Body of pancreas (tissue), 4 donors: Measurements from ENCODE around the gene DNAH8. TPM values are rescaled to one million over a fixed set of nuclear protein-coding genes. Genes with fewer than 3 reads are reported as not detected.

Source experiments
- ATAC-seq: fragments of 150-250 bp; one replicate; pipeline ENCODE4 v1.9.1; 2016
- DNase-seq, 4 donors: peaks; one replicate each; pipeline ENCODE4 v3.0.0-alpha.2; 2019
- H3K27ac ChIP-seq, 4 donors: fragments of 200-600 bp; sonication (generic); 1 replicate in 3 of 4; 2 replicates in 1 of 4; pipeline versions ENCODE4 v1.5.1 to v1.6.1; 2016 to 2019; ENCODE audit warnings: mild to moderate bottlenecking in 1 of 4, mixed read lengths in 1 of 4, moderate library complexity in 1 of 4
- H3K27me3 ChIP-seq, 2 donors: fragments of 200-600 bp; sonication (generic); one replicate each; pipeline ENCODE4 v1.6.0; 2016; ENCODE audit warnings: mild to moderate bottlenecking in 1 of 2
- H3K36me3 ChIP-seq, 2 donors: fragments of 200-600 bp; sonication (generic); replicated peaks in 1 of 2; 2 replicates each; pipeline ENCODE4 v1.5.1; 2016; ENCODE audit warnings: low read depth in 2 of 2; ENCODE audit not compliant: insufficient read depth in 1 of 2
- H3K4me1 ChIP-seq: fragments of 200-600 bp; sonication (generic); one replicate; pipeline ENCODE4 v1.6.0; 2016
- H3K4me3 ChIP-seq, 2 donors: fragments of 200-600 bp; sonication (generic); 1 replicate in 1 of 2; 2 replicates in 1 of 2; pipeline ENCODE4 v1.5.1; 2016 to 2019
- H3K9me3 ChIP-seq, 3 donors: fragments of 200-600 bp; sonication (generic); 1 replicate in 2 of 3; 2 replicates in 1 of 3; pipeline ENCODE4 v1.5.1; 2016
- CTCF ChIP-seq, 7 experiments: fragments of 450-650 bp in 4 of 7; fragments of 200-600 bp in 3 of 7; sonication (generic) in 3 of 7; IDR thresholded peaks; one replicate each; pipeline ENCODE4 v1.5.1; 2016 to 2019; ENCODE audit warnings: antibody characterized with exemption in 7 of 7
- POLR2A ChIP-seq, 3 donors: fragments of 450-650 bp; IDR thresholded peaks; one replicate each; pipeline ENCODE4 v1.6.1; 2016; ENCODE audit warnings: antibody characterized with exemption in 3 of 3, mild to moderate bottlenecking in 2 of 3
- WGBS, 2 donors: methylation state at CpG; one replicate each; pipeline ENCODE4 v1.1.5; 2017; 5-methylcytosine and 5-hydroxymethylcytosine counted together
- intact Hi-C: fragments of 100-400 bp; cut with DNase I; formaldehyde crosslinking; loops from one replicate; pipeline ENCODE4 v1.15.1; 2023
- total RNA-seq, 2 donors: library from RNA; depleted of rRNA; stranded (reverse); fragments of >200 nt; gene quantifications; one replicate each; pipeline ENCODE4 v1.1.0, GENCODE V29; 2016

The DNAH8 gene
- total RNA-seq, 2 donors from 2014 or later = not detected

GRCh38 chr6:38796850-38797249 lies 81.7 kb downstream of the DNAH8 start:
- Histone ChIP-seq H3K36me3 (no peaks in the 10 kb centered on the region), H3K4me3 (no peak overlapping the region), H3K4me1 (peaks cover 5% of the 10 kb centered on the region), H3K27ac (peak overlapping the region in 2 of 4 donors; percentile 36 to 64), H3K9me3 (no peaks in the 10 kb centered on the region), H3K27me3 (no peaks in the 10 kb centered on the region)
- intact Hi-C loops = no loop called here
- DNase-seq = peak in 2 of 4 donors; percentile 14 to 27
- ATAC-seq = peak; percentile 74
- no peak for TF ChIP-seq CTCF (IDR thresholded peaks at IDR 0.05)
- TF ChIP-seq POLR2A (IDR thresholded peaks at IDR 0.05) = peak in 1 of 3 donors; percentile 13
- WGBS, 2 donors = 16 to 34% methylated on average over 6 of the region's 6 CpGs

- peak; percentile 71 for ATAC-seq
- TF ChIP-seq CTCF (IDR thresholded peaks at IDR 0.05) (no peak), POLR2A (IDR thresholded peaks at IDR 0.05) (no peak)
- WGBS, 2 donors = 29 to 49% methylated on average over 3 to 4 of the region's 4 CpGs
- intact Hi-C loops = no loop called here
- Histone ChIP-seq H3K4me1 (peaks cover 5% of the 10 kb centered on the region), H3K36me3 (no peaks in the 10 kb centered on the region), H3K27ac (peak overlapping the region in 2 of 4 donors; percentile 36 to 64), H3K9me3 (no peaks in the 10 kb centered on the region), H3K27me3 (no peaks in the 10 kb centered on the region), H3K4me3 (no peak overlapping the region)
- no peak for DNase-seq
Observed at GRCh38 chr6:38797391-38797790, 82.3 kb downstream of the DNAH8 start.

GRCh38 chr6:38799529-38800184 lies 84.5 kb downstream of the DNAH8 start:
- Histone ChIP-seq H3K27me3 (no peaks in the 10 kb centered on the region), H3K36me3 (no peaks in the 10 kb centered on the region), H3K4me1 (peaks cover 5% of the 10 kb centered on the region), H3K27ac (no peak overlapping the region), H3K4me3 (no peak overlapping the region), H3K9me3 (no peaks in the 10 kb centered on the region)
- no peak for DNase-seq
- no peak for ATAC-seq
- intact Hi-C loops = no loop called here
- 54 to 67% methylated on average over 2 of the region's 2 CpGs for WGBS, 2 donors
- TF ChIP-seq POLR2A (IDR thresholded peaks at IDR 0.05) = no peak
- no peak for TF ChIP-seq CTCF (IDR thresholded peaks at IDR 0.05)

GRCh38 chr6:38801305-38801704 lies 86.2 kb downstream of the DNAH8 start:
- H3K27ac ChIP-seq = no peak overlapping the region
- H3K36me3 ChIP-seq = no peaks in the 10 kb centered on the region
- 60 to 68% methylated on average over 4 of the region's 4 CpGs for WGBS, 2 donors
- H3K4me1 ChIP-seq = peaks cover 1% of the 10 kb centered on the region
- ATAC-seq = no peak
- no peaks in the 10 kb centered on the region for H3K9me3 ChIP-seq
- H3K27me3 ChIP-seq = no peaks in the 10 kb centered on the region
- no peak for TF ChIP-seq CTCF (IDR thresholded peaks at IDR 0.05)
- TF ChIP-seq POLR2A (IDR thresholded peaks at IDR 0.05) = no peak
- no peak overlapping the region for H3K4me3 ChIP-seq
- intact Hi-C loops = no loop called here
- no peak for DNase-seq

- Histone ChIP-seq H3K4me1 (no peaks in the 10 kb centered on the region), H3K4me3 (no peak overlapping the region), H3K27me3 (no peaks in the 10 kb centered on the region), H3K9me3 (no peaks in the 10 kb centered on the region), H3K36me3 (no peaks in the 10 kb centered on the region), H3K27ac (no peak overlapping the region)
- TF ChIP-seq POLR2A (IDR thresholded peaks at IDR 0.05) = no peak
- TF ChIP-seq CTCF (IDR thresholded peaks at IDR 0.05) = no peak
- DNase-seq = no peak
- intact Hi-C loops = no loop called here
- no peak for ATAC-seq
Observed at GRCh38 chr6:38802497-38802896, 87.4 kb downstream of the DNAH8 start.
